KG1 (cell line): ENCODE measurements around the gene PAFAH1B2.
"Not testable (repeated sequence)": the region's sequence is repeated elsewhere in the genome, so short reads cannot be mapped to it uniquely, and the experiment has no call there.

Experiments
- DNase-seq: peaks from one replicate; lab custom pipeline; 2025; lab: John Stamatoyannopoulos, UW

Gene PAFAH1B2

GRCh38 chr11:117127171-117127901 is 16.8 kb upstream of the PAFAH1B2 start:
- DNase-seq = no peak

DNA sequence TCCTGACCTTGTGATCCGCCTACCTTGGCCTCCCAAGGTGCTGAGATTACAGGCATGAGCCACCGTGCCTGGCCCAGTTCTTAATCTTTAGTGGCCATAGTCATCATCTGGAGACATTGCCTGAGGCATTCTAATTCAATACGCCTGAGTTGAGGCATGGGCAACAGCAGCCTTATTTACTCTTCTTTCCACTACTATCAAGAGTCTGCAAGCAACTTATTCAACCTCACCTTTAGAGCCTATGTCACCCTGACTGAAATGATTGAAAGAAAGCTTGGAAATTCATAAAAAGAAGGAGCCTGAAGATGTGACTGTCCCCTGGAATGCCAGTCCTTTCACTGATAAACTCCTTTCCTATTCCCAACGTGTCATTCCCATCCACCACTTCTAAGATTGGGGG is 15.8 kb upstream of the PAFAH1B2 start:
- no peak for DNase-seq

GRCh38 chr11:117130396-117130795 is 13.7 kb upstream of the PAFAH1B2 start:
- DNase-seq = not testable (repeated sequence)

- no peak for DNase-seq
Observed at GRCh38 chr11:117130879-117131278, 13.2 kb upstream of the PAFAH1B2 start.

GRCh38 chr11:117134431-117134830 is 9.7 kb upstream of the PAFAH1B2 start:
- DNase-seq = no peak

GRCh38 chr11:117134979-117135378 is 9.1 kb upstream of the PAFAH1B2 start:
- DNase-seq = not testable (repeated sequence)

DNA sequence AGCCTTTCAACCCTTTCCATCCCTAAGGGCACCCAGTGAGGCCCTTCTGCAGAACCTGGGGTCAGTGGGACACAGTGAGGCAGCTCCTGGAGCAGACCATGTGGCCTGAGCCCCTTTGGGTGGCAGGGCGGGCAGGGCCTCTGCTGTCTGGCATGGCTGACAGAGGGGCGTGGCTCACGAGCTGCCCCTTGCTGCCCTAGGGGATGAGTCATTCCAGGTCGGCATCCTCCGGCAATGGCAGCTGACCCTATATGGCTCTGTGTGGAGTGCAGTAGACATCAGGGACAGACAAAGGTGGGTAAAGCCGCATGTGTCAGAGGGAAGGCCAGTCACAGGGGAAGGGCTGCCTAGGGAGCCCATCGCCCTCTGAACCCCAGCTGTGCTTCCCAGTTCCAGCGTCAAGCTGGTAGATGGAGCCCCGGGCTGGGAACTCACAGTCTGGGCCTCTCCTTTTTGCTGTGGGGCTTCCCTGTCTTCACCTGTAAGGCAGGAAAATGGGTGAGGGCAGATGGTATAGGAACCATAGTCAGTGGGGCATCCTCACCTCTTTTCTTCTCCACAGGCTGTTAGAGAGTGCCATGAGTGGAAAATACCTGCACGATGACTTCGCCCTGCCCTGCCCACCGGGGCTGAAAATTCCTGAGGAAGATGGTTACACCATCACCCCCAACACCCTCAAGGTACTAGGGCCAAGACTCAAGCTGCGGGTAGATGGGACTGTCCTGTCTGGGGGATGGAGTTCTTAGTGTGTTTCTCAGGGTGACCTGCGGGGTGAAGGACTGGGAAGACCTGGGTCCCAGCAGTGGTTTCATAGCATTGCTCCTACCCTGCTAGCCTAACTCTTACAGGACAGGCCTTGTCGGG is 6.6 kb upstream of the PAFAH1B2 start:
- DNase-seq = not testable (repeated sequence)

- peak; percentile 64 for DNase-seq
Observed at GRCh38 chr11:117143390-117143789, 697 bp upstream of the PAFAH1B2 start.

DNA sequence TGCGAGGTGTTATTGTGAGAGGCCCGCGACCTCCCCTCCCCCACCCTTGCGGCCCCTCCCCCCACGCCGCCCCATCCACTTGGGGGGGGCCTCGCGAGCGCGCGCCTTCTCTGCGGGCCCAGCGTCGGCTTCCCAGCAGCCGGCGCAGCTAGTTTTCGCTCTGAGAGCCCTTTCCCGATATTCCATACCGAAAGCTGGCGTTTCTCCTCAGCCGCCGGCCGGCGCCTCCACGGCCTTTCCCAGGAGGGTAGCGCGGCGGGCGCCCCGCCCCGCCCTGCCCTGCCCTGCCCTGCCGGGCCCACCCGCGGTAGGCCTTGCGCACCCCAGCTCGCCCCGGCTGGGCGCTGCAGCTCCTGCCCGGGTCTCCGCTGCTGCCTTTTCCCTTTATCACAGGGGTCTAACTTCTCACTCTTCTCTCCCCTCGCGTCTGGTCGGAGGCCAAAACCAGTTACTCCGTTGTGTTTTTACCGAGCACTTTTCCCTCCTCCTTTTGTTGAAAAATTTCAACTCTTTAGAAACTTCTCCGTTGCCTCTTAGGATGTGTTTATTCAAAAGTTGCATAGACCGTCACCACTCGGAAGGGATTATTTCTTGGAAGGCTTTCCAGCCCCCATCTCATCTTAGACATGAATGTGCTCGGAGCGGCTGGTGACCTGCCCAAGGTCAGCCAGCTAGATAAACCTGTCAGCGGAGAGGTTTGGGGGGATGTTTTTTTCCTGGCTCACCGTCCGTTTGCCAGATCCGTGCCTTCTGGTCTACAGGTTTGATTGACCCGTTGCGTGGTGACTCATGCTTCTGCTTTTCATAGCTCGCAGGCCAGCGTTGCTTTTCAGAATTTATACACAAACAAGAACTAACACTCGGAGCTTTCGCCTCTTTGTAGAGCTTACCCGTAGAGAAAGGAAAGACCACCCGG is 648 bp downstream of the PAFAH1B2 start:
- peak; percentile 67 for DNase-seq

- DNase-seq = peak; percentile 67
Observed at GRCh38 chr11:117145393-117145761, 1.3 kb downstream of the PAFAH1B2 start.

GRCh38 chr11:117146521-117146920 is 2.4 kb downstream of the PAFAH1B2 start:
- DNase-seq = no peak

- DNase-seq = no peak
Observed at GRCh38 chr11:117152066-117152465, 8.0 kb downstream of the PAFAH1B2 start.

DNA sequence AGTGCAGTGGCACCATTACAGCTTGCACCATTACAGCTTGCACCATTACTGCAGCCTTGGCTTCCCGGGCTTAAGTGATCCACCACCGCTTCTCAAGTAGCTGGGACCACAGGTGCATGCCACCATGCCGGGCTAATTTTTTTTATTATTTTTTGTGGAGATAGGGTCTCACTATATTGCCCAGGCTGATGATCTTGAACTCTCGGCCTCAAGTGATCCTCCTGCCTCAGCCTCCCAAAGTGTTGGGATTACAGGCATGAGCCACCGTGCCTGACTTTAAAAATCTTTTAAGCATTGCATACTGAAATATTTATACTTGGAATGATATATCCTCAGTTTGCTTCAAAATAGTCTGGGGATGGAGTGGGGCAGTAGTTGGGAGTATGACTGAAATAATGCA is 10.4 kb downstream of the PAFAH1B2 start:
- no peak for DNase-seq

DNA sequence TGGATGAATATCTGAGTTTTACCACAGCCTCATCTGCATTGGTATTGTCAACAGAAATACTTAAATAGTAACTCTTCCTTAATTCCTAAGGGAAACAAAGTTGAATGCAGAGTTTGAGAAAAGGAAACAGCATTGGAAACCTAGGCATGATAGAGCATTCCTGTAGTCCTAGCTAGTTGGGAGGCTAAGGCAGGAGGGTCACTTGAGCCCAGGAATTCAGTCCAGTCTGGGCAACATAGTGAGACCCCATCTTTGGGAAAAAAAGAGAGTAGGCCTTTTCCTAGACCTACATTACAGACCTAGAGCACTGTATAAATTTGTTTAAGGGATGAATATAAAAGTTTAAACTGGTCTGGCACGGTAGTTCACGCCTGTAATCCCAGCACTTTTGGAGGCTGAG is 13.4 kb downstream of the PAFAH1B2 start:
- DNase-seq = no peak

DNA sequence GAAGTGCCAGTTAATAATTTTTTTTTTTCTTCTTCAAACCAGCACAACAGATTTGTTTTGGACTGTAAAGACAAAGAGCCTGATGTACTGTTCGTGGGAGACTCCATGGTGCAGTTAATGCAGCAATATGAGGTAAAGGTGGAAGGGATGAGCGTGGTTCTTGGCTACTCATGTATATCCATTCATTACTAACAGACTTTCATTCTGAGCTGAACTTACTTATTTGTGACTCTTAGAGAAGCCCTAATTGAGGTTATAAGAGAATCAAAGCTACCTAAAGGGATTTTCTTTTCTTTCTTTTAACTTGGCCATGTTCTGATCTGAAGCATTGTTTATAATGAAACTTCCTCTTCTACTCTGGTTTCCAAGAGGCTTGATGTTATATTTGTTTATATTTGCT is 15.8 kb downstream of the PAFAH1B2 start:
- no peak for DNase-seq

- no peak for DNase-seq
Observed at GRCh38 chr11:117160826-117161225, 16.7 kb downstream of the PAFAH1B2 start.

- DNase-seq = no peak
Observed at GRCh38 chr11:117166491-117166890, 22.4 kb downstream of the PAFAH1B2 start.

DNA sequence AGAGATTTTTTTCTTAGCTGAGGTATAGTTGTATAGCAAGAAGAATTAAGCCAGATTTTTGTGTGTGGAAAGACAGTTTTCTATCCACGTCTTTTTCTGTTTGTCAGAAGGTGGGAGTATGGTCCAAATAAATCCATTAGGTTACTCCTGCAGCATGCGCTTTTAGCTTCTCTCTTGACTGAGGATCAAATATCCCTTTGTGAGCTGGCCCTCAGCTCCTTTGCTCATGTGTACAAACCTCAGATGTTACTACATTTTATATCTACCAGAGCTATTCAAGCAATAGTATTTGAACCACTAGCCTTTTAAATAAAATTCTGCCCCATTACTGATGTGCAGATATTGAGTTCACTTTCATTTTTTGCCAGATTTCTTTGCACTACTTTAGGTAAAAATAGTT is 25.6 kb downstream of the PAFAH1B2 start:
- DNase-seq = no peak

GRCh38 chr11:117170210-117170609 is 26.1 kb downstream of the PAFAH1B2 start:
- DNase-seq = no peak

DNA sequence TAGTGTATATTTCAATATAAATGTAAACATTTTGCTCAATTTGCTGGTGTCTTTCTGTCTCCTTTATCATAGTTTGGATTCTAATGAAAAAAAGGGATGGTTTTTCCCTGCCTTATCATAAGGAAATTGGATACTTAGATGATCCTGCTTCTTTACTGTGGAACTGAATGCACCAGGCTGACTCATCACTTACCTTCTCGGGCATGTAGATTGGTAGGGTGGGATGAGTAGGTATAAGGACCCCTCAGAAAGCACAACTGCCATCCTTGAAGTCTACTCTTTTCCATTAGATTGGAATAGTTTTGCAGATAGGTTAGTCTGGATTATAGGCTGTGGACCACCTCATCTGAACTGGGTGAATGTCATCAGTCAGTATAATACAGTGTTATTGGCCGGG is 26.9 kb downstream of the PAFAH1B2 start:
- no peak for DNase-seq

- no peak for DNase-seq
Observed at GRCh38 chr11:117171404-117172061, 27.4 kb downstream of the PAFAH1B2 start.
